Glomerular endothelial cell (primary cell): Measurements from ENCODE around the gene CRHR2. TPM values are rescaled to one million over a fixed set of nuclear protein-coding genes. Genes with fewer than 3 reads are reported as not detected.
"Not testable (repeated sequence)": the region's sequence is repeated elsewhere in the genome, so short reads cannot be mapped to it uniquely, and the experiment has no call there.

Experiments used
- DNase-seq: peaks from one replicate; pipeline ENCODE4 v3.0.0-alpha.2; 2011; ENCODE audit warnings: low read depth, low spot score; ENCODE audit errors: extremely low read depth
- total RNA-seq: library from RNA; depleted of rRNA; stranded (reverse); fragments of >200 nt; gene quantifications from 2 replicates; pipeline ENCODE4 v1.2.3, GENCODE V29; 2015

CRHR2 gene
- not detected in 2 replicates for total RNA-seq

DNA sequence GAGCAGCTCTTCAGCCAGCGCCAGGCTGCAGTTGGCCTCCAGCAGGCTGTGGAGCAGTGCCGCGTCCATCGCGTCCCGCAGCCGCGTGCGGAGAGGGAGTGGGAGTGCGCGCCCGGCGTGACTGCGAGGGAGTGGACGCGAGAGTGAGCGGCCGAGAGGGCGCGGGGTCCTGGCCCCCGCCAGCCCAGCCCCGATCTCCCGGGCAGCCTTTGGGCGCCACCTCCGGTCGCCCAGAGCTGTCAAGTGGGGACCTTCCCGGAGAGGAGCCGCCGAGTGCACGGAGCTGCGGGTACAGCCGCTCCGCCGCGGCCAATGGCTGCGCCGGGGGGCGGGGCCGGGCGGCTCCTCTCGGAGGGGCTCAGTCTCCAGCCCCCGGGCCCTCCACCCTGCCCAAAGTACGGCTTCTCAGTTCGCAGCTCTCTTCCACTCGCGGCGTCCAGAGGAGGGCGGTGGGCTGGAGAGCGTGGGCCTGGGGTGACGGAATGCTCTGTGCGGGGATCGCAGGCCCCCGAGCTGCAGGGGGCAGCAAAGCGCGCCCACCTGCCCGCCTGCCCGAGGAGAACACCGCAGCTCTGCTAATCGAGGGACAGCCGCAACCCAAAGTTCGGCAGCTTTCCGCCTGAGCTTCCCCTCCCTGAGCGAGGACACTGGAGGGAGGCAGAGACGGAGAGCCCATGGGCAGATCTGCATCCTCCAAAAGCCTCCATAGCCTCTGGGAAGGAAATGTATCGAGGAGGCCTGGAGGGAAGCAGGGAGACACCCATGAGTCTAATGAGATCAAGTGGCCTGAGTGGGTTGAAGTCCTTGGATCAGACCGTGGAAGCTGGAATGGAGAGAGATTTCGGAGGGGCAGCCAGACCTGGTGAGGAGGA is at the start of gene CRHR2:
TSS of gene CRHR2 (minus strand) at position 245 of the 872 bp plus-strand sequence. CDS start at position 69, 176 bp downstream.
- no peak for DNase-seq

DNA sequence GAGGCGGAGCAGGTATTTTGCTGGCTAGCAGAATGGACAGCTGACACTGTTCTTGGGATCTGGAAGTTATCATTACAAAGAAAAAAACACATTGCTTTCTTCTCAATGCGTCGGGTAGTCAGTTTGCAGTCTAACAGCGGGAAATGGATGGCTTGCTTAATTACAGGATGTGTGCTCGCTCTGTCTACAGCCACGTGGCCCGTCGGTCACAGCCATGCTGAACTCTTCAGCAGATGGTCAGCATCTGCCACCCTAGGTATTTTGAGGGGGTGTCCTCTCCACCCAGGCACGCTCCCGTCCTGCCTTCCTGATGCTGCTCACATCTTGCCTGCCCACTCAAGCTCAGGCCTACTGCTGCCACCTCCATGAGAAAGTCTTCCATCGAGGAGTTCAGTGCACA is 49.3 kb upstream of the CRHR2 start:
- DNase-seq = no peak

DNA sequence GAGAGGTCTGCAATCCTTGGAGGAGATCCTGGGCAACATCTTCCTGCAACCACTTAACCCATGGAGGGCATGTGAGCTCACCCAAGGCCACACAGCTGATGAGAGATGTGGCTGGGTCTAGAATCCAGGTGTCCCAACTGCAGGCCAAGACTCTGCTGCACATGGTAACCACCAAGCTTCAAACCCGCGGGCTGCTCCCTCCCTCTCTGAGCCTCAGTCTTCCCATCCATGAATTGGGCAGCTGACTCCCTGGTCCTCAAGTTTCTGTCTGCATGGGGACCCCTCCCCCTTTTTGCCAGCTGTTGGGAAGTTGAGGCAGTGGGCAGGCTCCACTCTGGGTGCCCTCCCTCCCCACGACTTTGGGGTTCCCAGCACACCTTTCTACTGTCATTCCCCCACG is 48.7 kb upstream of the CRHR2 start:
- no peak for DNase-seq

DNA sequence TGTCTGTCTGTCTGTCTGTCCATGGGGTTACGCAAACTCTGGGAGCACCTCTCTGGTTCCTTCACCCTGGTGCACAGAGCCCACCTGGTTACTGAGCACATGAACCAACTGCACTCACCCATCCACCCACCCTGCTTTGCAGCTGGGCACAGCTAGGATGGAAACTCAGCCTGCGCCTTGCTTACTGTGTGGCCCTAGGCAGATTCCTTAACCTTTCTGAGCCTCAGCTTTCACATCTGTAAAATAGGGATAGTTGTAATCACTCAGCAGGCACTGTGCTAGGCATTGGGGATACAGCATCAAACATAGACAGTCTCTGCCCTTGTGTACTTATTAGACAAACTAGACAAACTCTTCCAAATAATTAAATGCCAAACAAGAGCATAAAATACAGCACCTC is 47.8 kb upstream of the CRHR2 start:
- no peak for DNase-seq

DNA sequence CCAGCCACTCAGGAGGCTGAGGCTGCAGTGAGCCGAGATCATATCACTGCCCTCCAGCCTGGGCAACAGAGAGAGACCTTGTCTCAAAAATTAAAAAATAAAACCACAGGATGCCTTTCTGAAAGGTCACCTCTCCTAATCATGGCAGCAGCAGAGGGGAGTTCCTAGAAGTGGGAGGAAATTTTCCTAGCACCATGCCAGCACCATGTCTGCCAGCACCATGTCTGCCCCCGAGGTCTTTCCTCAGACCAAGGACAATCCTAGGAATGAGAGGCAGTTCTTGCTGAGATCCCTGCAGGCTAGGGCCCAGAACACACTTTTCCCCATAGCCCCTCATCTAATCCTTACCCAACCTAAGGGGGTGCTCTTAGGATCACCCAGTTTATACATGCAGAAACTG is 47.4 kb upstream of the CRHR2 start:
- no peak for DNase-seq

DNA sequence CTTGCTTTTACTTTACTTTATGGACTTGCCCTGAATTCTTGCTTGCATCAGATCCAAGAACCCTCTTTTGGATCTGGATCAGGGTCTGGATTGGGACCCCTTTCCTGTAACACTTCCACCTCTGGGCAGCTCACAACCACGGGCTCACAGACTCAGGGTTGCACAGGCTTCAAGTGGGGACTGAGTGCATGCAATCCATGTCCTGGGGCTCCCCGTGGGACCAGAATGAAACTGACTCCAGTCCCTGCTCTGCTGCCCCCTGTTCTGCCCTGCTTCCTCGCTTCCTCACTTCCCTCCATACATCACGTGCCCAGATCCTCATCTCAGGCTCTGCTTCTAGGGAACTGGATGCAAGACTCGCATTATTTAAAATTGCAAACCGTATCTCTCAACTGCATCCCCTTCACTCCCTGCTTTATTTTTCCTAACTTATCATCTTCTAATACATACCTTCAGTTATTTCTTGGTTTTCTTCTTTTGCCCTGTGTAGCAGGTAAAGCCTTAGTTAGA is 46.4 kb upstream of the CRHR2 start:
- no peak for DNase-seq

DNA sequence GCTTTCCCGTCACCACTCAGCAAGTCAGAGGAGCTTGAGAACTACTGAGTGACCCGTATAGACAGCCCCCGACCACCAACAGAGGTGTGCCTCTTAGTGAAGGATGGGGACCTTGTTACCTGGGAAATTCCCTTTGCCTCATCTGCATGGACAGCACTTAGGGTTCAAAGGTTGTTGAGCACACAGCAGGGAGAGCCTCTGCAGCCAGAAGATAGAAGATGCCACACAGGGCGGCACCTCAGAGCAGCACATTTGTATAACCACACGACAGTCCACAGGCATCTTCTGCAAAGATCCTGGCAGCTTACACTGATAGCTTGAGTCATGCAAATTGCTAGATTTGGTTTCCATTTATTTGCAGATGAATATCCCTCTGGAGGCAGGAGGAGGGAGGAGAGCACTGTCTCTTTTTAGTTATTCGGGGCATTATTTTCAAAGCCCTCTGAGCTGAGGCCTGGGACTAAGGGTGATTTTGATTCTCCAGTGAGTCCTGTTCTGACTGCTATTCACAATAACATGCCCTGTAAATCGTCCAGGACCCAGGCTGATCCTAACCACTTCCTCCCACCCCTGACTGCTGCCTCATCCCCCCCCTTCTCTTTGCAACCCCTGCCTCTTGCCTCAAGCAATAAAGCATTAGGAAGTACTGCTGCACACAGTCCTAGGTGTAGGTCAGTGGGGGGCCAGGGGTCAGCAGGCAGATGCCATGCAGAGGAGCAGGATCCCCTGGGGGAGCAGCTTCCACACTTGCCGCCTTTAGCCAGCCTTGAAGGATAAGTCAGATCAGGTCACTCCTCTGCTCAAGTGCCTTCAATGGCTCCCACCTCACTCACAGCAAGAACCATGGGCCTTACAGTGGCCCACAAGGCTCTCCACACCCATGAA is 45.0 kb upstream of the CRHR2 start:
- no peak for DNase-seq

DNA sequence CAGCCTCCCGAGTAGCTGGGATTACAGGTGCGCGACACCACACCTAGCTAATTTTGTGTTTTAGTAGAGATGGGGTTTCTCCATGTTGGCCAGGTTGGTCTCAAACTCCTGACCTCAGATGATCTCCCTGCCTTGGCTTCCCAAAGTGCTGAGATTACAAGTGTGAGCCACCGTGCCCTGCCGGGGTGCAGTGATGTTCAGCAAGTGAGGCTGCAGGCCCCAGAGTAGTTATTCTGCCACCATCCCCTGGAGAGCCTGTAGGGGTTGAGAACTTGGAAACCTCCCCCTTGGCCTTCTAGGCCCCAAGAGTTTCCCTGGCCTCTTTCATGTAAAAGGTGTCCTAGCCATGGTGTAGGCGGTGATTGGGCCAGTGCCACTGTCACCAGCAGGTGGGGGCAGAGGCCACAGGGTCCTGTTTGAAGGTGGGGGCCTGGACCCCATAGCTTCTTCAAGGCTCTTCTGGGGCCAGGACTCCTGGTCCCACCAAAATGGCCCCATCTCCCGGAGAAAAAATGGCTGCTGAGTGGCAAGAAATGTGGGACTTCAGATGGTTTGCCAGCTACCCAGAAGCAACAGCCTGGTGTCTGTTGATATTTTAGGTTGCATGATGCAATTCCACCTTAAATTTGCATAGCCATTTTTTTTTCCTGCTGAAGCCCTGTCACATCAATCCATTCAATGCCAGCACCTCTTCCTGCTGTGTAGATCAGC is 44.2 kb upstream of the CRHR2 start:
- no peak for DNase-seq

DNA sequence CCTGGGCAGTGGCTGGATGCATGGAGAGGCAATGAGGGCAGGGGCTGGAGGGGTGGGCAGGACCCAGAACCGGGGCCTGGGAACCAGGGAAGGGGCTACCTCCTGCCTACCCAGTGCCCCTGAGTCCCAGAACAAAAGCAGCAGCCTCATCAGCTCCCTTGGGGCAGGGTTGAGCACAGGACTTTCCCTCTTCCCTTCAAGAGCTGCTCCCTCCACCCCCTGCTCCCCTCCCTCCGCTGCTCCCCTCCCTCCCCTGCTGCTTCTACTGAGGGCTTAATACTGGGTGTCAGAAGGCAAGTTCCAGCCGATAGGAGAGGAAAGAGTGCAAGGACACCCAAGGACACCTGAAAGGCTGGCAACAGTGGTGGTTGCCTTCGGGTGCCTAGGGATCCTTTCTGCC is 41.5 kb upstream of the CRHR2 start:
- DNase-seq = no peak

DNA sequence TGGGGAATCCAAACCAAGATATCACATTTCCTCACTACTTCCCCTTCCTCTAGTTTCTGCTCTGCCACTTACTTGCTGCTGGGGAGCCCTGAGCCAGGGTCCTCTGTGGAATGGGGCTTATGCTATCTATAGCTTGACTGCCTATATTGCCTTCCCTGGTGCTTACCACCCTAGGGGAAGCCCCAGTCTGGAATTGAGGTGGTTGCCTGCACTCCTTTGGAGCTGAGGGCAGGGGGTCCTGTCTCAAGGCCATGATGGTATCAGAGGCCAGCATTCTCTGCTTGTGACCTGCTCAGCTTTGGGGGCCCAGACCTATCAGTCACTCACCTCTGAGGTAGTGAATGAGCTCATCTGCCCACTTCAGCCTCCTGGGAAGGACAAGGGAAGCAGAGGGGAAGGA is 40.4 kb upstream of the CRHR2 start:
- DNase-seq = no peak

DNA sequence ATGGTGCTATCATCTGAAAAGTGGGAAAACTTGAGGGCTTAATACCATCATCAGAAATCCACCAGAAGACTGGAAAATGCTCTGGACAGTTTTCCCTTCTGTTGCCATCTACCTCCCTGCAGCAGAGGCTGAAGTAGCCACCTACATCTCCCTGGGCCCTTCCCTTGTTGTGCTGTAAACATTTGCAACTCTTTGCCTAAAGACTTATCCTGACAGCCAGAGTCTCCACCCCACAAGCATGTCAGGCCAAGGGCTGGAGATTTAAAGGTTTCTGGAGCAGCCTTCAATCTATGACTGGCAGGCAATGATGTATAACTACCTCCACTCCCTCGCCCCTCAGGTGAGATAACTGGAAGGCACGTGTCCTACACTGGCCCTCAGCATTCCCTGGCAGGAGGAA is 39.9 kb upstream of the CRHR2 start:
- DNase-seq = no peak

DNA sequence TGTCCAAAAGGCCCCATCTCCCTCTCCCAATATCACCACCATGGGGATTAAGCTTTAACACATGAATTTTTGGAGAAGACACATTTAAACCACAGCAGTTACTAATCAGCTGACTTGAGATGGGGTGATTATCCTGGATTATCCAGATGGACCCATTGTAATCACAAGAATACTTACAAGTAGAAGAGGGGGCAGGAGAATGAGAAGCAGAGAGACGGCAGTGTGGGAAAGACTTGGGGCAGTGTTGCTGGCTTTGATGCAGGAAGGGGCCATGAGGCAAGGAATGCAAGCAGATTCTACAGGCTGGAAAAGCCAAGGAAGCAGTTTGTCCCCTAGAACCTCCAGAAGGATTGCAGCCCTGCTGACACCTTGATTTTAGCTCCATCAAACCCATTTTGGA is 39.0 kb upstream of the CRHR2 start:
- DNase-seq = no peak

DNA sequence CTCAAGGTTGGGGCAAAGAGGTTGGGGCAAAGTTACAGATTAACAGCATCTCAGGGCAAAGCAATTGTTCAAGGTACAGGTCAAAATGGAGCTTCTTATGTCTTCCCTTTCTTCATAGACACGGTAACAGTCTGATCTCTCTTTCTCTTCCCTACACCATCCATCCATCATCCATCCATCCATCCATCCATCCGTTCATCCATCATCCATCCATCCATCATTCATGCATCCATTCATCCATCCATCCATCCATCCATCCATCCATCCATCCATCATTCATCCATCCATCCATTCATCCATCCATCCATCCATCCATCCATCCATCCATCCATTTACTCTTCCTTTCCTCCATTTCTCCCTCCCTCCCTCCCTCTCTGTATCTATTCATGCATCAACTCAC is 37.2 kb upstream of the CRHR2 start:
- DNase-seq = not testable (repeated sequence)

DNA sequence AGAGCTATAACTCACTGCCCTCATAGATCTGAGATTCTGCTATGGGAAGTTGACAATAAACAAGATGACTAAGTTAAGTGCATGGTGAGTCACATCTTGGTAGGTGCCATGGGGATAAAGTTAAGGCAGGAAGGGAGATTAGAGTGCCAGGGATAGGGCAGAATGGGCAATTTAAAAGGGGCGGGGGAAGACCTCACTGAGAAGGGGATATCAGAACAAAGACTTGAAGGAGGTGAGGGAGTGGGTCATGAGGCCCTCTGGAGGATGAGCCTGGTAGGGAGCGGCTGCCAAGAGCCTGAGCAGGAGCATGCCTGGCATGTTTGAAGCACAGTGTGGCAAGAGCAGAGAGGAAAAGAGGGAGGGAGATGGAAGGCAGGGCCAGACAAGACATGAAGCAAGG is 34.9 kb upstream of the CRHR2 start:
- DNase-seq = no peak

DNA sequence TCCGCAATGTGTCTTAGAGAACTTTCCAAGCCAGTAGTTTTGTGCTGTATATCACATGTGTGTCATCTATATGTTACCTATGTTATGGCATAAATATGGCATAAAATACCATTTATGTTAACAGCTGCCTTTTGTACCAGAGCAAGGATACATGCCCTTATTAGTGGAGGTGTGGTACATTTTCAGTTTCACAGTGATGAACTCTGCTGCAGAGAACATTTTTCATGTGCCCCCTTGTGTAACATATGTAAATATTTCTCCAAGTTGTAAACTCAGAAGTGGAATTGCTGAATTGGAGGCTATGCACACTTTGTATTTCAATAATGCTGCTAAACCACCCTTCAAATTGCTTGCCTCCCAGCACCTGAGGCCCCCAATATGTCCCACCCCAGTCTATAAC is 31.9 kb upstream of the CRHR2 start:
- no peak for DNase-seq

DNA sequence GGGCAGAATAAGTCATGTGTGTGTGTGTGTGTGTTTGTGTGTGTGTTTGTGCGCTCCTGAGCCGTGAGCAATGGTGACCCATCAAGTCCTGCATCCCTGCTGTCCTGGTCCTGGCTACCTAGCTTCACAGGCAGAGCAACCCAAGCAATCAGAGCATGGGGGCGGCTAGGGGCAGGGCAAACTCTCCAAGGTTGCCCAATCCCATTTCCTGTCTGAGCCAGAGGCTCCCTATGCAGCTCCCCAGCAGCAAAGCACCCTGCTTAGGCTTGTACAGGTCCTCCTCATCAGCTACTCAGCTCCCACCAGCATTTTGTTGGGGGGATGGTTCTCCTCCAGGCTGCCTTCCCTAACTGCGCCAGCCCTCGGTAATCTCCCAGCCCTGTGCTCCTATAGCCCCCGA is 31.1 kb upstream of the CRHR2 start:
- no peak for DNase-seq

DNA sequence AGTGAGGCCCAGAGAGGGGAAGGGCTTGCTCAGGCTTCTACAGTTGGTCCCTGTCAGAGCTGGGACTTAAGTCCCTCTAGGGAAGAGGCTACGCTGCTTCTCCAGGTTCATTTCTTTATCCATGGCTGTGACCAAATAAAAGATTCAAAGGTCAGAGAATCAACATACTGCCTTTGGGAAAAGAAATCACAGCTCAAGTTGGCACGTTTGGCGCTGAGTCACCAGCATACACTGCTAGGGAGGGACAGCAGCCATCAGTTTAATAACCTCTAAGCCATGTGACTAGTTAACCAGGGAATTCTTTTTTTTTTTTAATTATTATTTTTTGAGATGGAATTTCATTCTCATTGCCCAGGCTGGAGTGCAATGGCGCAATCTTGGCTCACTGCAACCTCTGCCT is 28.4 kb upstream of the CRHR2 start:
- no peak for DNase-seq

DNA sequence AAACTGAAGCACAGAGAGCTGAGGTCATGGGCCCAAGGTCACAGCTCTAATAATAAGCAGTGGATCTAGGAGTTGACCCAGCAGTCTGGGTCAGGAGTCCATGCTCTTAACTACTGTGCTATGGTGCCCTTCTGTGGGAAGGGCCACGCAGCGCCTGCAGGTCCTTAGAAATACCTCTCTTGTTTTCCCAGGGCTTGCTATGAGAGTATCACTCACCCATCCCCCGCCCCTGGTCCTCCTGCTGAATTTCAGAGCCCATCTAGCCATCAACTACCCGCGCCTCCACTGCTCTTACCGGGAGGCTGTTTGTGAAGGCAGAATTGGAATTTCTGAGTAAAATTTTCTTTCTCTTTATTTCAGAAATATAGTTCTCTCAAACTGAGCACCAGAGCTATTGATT is 27.3 kb upstream of the CRHR2 start:
- DNase-seq = no peak

DNA sequence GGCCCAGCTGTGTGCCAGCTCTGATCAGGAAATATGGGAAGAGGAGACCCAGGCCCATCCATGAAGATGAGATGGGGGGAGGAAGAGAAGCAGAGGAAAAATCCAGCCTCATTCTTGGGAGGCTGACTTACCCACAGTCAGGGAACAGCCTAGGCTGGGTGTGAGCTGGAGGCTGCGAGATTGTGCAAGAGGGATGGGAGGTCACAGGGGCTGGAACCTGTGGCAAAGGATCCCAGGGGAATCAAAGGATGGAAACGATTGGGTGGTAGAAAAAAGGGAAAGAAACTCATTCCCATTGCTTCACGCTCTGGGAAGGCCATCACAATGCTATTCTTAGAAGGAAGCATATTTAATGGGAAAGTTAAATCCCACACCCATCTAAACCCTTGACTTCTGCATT is 26.7 kb upstream of the CRHR2 start:
- DNase-seq = no peak

DNA sequence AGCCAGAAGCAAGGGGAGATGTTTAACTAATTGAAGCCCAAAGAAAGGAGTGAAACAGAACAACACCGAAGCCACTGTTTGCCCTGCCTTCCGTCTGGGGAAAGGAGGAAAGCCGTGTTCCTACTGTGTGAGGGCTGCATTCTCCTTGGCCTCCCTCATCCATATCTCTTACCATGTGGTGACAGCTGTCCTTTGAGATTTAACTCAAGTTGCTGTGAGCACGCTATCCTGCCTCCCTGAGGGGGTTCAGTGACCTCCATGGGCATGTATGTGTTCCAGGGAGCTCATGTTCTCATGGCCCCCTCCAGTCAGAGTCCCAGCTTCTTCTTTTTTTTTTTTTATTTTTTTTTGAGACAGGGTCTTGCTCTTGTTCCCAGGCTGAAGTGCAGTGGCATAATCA is 26.2 kb upstream of the CRHR2 start:
- DNase-seq = no peak
